Eye (tissue), 1 donor: ENCODE results near the gene BTF3L4.
A peak's percentile ranks its signal among the peaks of the same experiment; 100 is the strongest.
"Not testable (repeated sequence)": the region's sequence is repeated elsewhere in the genome, so short reads cannot be mapped to it uniquely, and the experiment has no call there.

Source experiments
- DNase-seq: peaks from one replicate; pipeline ENCODE4 v3.0.0-alpha.2; 2015

The BTF3L4 gene

DNA sequence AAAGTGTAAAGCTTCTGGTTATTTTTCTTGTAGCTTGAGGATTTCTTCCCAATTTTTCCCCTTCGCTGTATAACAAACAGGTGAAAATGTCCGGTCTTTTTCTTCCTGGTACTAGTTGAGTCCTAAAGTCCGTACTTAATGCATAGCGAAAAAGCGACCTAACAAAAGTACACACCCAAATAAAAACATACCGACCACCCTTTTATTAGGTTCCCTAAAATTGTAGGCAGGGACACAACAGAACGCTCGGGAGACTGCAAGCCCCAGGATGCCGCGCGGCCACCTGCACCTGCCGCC lies 281 bp upstream of the BTF3L4 start:
- DNase-seq, result no peak

DNA sequence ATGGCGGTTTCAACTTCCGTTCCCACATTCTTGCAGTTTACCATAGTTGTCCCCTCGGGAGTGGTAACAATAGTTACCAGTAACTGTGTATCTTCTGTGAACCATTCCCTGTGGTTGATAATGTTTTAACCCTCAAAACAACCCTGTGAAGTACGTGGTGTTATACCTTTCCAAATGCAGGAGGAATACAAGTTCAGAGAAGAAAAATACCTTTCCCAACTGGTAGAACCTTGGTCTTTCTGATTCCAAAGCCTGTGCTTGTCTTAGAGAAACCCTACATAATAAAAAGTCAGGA lies 789 bp downstream of the BTF3L4 start:
- no peak for DNase-seq

DNA sequence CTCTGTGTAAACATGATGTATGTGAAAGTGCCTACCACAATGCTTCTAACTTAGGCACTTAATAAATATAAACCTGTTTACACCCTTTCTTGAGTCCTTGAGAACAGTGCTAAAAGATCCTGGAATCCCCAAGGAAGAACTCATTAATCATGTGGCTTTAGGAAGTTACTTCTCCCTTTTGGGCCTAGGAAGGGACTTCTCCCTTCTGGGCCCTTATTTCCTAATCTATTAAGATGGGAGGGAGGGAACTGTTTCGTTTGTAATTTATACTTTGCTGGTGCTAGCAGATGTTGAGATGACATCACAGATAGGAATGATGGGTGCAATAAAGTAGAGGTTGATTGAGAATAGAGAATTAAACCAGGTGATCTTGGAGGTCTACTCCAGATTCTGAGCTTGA lies 1.2 kb downstream of the BTF3L4 start:
- DNase-seq, result peak; percentile 22

DNA sequence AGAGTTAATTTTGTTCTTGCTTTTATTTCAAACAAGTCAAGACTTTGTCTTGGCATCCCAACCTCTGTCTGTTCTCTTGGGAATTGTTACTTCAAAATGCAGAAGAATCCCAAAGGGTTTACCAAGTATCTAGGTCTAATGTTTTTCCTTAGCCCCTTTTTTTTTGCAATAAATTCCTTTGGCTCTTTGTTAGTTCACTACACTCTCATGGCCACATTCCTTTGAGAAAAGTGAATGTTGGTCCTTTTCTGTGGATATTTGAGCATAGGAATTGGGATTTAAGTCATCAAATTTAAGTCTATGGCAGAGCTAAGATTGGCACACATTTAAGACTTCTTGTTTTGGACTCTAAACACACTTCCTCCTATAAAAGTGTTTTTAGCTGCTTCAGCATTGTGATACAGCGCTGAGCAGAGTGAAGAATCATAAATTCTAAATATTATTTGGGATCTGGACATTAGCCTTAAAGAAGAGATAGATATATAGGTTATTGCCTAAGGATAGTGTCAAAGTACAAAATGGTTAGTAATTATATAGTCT lies 1.9 kb downstream of the BTF3L4 start:
- DNase-seq, result peak; percentile 8

DNA sequence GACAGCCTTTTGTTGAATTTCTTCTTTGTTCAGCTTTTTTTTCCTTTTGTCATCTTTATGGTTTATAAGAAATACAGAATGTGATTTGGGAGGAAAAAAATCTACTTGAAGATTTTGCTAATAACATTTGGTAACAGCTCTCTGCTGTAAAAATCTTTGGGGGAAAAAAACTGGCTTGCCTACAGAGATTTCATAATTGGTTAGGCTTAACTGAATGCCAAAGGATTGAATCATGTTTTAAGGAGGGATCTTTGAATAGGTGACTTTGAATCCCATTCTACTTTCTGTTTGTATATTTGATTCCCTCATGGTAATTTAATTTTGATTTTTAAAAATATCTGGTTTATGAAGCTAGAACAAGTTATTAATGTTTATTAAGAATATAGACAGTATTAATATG lies 3.2 kb downstream of the BTF3L4 start:
- DNase-seq, result no peak

DNA sequence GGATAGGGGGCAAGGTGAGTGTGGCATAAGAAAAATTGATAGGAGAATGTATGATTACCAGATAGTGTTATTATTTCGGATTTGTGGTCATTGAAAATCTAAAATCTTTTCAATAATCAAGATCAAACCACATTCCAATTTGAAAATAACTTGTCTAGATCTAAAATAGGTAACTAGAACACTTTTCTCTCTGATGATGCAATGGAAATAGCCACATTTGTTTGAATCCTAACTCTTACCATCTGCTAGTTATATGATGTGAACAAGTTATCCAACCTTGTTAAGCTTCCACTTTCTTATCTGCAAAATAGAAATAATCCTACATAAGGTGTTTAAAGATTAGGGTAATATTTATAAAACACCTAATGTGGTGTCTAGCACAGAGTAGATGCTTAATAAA lies 3.8 kb downstream of the BTF3L4 start:
- DNase-seq, result no peak

DNA sequence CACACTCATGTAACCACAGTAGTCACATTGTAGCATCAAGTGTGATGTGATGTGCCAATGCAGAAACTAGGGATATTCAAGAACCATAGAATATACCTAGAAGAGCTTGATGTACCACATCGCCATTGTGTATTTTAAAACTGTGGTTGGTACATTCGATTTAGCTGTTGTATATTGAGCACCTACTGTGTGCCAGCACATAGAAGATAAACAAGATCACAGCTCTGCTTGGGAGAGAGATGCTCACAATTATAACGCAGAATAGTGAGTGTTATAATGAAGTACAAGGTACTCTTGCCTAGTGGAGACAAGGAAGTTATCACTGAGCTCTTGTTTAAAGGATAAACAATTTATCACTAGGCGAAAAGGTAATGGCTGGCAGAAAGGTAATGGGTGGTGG lies 4.7 kb downstream of the BTF3L4 start:
- no peak for DNase-seq

DNA sequence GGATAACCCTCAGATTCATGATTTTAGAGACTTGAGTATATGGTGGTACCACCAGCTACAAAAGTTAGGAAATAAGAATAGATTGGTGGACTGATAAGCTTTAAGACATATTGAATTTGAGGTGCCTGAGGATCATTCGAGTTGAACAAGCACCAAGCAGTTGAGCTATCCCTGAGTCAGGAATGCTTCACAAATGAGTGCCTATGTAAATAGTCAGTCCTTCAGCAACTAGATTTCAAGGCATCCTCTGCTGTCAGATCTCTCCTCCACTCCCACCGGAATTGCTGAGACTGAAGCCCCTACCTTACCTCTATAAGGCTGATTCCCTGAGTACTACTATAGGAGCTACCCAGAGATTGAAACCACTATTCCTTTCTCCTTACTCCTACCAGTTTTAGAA lies 7.1 kb downstream of the BTF3L4 start:
- no peak for DNase-seq

DNA sequence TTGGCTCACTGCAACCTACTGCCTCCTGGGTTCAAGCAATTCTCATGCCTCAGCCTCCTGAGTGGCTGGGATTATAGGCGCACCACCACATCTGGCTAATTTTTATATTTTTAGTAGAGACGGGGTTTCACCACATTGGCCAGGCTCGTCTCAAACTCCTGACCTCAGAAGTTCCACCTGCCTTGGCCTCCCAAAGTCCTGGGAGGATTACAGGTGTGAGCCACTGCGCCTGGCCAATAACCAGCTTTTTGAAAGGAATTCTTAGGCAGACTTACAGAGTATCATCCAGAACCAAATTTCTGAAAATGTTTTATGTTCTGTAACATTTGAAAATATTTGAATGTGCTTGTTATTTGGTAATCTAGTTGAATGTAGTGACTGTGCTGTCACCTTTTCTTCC lies 14.6 kb downstream of the BTF3L4 start:
- DNase-seq, result no peak

DNA sequence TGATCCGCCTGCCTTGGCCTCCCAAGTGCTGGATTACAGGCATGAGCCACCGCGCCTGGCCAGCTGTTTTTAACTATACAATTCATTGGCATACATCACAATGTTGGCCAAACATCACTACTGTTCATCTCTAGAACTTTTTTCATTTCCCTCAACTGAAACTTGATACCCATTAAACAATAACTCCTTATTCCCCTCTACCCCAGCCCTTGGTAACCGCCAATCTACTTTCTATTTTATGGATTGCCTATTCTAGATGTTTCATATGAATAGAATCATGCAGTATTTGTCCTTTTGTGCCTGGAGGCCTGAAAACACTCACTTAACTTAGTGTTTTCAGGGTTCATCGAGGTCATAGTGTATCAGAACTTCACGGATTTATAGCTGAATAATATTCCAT lies 16.2 kb downstream of the BTF3L4 start:
- DNase-seq, result no peak

DNA sequence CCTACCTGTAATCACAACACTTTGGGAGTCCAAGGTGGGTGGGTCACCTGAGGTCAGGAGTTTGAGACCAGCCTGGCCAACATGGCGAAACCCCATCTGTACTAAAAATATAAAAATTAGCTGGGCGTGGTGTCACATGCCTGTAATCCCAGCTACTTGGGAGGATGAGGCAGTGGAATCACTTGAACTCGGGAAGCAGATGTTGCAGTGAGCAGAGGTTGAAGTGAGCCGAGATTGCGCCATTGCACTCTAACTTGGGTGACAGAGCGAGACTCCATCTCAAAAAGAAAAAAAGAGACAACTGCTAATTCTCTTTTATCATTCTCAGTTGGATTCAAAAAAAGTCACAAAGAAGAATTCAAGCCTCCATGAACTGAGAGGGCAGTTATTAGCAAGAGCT lies 21.2 kb downstream of the BTF3L4 start:
- DNase-seq, result not testable (repeated sequence)

DNA sequence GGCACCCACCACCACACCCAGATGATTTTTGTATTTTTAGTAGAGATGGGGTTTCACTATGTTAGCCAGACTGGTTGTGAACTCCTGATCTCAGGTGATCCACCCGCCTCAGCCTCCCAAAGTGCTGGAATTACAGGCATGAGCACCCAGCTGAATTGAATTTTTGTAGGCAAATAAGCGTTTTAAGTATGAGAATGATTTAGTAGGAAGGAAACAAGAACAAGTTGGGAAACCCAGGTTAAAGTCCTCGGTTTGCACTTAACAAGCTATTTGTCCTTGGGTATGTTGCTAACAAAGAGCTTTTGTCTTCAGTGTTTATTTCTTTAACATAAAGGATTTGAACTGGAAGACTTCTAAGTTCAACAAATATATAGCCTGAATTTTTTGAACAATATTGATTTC lies 23.9 kb downstream of the BTF3L4 start:
- DNase-seq, result no peak

DNA sequence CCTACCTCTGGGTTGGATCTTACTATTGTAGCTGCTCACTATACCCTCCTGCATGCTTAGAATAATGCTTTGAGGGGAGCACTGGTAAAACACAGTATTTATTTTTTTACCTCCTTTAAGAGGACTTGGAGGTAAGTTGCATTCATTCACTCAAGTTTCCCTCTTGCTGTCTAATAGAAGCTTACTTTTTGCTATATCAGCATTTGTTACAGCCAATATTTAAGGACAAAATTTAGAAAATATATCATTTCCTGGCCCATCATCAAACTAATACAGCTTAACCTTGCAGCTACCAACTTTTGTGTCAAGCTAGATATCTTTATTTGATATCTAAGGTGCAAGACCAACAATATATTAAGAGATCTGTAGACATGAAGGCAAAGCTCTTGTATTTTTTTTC lies 31.8 kb downstream of the BTF3L4 start:
- DNase-seq, result not testable (repeated sequence)

DNA sequence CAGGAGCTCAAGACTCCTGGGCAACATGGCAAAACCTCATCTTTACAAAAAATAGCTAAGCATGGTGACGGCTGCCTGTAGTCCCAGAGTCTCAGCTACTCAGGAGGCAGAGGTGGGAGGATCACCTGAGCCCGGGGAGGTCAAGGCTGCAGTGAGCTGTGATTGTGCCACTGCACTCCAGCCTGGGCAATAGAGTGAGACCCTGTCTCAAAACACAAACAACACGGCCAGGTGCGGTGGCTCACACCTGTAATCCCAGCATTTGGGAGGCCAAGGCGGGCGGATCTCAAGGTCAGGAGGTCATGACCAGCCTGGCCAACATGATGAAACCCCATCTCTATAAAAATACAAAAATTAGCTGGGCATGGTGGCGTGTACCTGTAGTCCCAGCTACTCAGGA lies 38.2 kb downstream of the BTF3L4 start:
- DNase-seq, result not testable (repeated sequence)

DNA sequence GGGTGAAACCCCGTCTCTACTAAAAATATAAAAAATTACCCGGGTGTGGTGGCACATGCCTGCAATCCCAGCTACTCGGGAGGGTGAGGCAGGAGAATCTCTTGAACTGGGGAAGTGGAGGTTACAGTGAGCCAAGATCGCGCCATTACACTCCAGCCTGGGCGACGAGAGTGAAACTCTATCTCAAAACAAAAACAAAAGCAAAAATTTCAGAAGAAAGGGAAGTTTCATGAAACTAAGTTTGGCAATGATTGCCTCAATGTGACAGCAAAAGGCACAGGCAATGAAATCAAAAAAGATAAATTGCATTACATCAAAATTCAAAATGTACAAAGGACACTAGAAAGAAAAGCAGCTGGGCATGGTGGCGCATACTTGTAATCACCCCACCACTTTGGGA lies 40.1 kb downstream of the BTF3L4 start:
- no peak for DNase-seq

DNA sequence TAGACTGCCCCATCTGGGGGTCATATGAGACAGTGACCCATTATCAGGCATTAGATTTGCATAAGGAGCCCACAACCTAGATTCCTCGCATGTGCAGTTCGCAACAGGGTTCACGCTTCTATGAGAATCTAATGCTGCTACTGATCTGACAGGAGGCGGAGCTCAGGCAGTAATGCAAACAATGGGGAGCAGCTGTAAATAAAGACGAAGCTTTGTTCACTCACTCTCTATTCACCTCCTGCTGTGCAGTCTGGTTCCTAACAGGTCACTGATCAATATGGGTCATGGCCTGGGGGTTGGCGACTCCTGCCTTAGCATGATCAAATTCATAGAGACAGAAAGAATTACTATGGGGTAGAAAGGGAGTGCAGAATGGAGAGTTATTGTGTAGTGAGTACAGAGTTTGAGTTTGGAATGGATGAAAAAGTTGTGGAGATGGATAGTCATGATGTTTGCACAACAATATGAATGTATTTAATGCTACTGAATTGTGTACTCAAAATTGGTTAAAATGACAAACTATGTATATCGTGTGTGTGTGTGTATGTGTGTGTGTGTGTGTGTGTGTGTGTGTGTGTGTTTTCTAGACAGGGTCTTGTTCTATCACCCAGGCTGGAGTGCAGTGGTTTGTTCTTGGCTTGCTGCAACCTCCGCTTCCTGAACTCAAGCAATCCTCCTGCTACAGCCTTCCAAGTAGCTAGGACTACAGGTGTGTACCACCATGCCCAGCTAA lies 42.2 kb downstream of the BTF3L4 start:
- peak; percentile 96 for DNase-seq

DNA sequence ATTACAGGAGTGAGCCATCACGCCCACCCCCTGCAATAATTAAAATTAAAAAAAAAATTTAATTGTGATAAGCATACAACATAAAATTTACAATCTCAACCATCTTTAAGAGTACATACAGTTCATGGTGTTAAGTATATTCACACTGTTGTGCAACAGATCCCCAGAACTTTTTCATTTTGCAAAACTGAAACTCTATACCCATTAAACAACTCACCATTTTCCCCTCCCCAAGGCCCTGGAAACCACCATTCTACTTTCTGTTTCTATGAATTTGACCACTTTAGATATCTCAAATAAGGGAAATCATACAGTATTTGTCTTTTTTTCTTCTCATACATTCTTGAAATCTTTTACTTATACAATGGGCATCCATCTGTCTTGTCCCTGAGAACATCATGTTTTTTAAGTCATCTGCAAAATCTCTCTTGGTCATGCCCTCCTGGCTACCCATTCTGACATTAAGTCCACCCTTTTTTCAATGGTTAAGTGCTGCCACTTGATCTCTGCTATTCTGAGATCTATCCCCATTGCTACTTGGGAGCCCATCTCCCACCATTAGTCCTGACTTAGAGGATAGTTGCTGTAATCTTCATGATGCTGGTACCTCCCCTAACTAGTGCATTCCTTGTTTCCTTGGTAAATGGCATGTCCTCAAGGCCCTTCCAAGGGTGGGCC lies 46.4 kb downstream of the BTF3L4 start:
- DNase-seq, result no peak

DNA sequence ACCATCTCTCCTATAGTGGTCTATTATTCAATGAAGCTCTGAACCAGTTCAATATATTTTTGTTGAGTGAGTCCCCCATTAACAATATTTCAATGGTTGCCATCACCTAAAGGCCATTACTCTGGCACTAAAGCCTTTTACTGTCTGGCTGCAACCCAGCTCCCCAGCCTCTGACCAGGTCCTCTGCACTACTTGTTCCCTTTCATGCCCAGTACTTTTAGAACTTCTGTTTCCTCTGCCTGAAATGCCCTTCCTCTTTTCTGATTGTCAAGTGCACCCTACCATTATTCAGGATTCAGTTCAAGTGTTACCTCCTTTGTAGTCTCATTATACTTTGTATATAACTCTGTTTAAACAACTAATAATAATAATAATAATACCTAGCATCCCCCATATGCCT lies 55.4 kb downstream of the BTF3L4 start:
- no peak for DNase-seq

DNA sequence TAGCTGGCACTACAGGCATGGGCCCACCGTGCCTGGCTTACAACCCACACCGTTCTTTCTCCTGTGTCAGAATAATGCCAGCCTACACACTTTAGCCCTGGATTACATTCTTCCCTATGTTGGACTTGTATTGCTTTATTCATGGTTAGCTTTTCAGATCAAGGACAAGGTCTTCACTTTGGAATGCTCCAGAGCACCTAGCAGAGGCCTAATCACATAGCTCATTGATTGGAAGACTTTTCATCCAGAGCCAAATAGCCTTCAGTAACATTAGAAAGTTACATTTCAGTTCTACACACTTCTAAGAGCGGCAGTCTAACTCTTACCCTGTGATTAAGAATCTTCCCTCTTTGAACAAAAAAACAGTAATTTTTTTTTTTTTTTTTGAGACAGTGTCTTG lies 56.4 kb downstream of the BTF3L4 start:
- DNase-seq, result no peak

DNA sequence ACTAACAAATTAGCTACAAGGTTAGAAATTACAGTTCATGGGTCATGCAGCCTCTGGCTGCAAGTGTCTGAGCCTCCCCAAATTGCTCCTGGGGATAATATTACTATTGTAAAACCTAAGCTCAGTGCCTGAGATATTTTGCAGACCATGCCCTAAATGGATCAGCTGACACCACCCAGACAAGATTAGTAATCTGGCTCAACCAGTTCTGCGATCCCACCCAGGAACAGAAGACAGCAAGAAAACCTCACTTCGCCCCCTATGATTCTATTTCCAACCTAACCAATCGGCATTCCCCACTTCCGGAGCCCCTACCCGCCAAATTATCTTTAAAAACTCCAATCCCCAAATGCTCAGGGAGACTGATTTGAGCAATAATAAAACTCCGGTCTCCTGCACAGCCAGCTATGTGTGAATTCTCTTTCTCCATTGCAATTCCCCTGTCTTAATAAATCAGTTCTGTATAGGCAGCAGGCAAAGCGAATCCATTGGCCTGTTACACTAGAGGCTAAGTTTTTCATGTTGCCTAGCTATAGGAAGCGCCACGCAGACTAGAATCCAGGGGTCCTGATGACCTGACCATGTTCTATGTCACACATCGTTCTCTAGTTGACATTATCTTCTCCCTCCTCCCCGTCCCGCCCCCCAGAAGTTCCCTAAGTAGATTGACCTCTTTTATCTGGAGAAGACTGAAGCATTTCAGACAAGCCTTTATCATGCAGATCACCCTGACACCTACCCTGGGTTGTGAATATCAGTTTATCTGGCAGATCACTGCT lies 63.4 kb downstream of the BTF3L4 start:
- DNase-seq, result peak; percentile 21

DNA sequence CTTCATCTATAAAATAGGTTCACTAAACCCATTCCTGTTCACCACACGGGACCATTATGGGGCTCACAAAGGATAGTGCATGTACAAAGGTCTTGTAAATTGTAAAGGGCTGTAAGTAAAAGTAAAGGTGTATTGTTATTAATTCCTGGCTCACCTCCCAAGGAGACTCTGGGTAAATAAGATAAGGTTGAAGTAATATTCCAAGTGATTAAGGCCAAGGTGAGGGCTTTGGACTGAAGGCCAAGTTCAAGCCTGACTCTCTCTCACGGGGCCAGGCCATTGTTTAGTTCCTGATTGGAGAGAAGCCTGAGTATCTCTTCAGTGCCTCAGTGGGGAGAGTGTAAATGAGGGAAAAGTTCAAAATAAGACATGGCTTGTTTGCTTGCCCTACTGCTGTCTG lies 66.3 kb downstream of the BTF3L4 start:
- DNase-seq, result no peak

DNA sequence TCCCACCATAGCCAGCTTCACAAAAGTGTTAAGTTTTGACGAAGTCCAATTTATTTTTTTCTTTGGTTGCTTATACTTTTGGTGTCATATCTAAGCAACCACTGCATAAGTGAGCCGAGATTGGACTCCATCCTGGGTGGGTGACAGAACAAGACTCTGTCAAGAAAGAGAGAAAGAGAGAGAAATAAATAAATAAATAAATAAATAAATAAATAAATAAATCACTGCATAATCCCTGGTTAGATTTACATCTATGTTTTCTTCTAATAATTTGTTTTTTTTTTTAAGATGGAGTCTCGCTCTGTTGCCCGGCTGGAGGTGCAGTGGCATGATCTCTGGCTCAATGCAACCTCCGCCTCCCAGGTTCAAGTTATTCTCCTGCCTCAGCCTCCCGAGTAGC lies 67.5 kb downstream of the BTF3L4 start:
- DNase-seq, result no peak

DNA sequence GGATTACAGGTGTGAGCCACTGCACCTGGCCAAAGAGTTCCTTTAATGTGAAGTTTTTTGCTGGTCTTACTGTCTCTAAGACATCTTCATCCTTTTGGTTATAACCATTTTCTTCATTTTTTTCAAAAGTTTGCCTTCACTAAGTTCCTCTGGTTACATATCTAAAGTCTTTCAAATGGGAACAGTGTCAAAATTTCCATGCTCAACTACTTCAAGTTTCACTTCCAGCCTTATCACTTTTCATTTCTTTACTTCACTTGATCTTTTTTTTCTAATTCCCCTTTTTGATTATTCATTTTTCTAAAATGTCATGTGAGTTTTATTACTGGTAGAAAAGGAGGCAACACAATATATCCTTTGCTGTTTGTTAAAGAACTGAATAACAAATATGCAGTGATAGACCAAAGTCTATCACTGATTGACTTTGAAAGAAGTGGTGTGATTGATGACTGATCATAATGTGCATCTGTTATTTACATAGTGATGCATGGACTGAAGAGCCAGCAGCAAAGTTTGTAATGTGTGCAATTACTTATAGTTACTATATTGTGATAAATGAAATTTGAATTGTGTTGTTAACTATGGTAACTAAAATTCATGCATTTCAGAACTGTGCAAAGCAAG lies 69.8 kb downstream of the BTF3L4 start:
- DNase-seq, result no peak
